Measurements from ENCODE around the gene COL1A1. TPM values are rescaled to one million over a fixed set of nuclear protein-coding genes. Genes with fewer than 3 reads are reported as not detected.
A peak's percentile ranks its signal among the peaks of the same experiment; 100 is the strongest.

The COL1A1 gene
- total and polyA plus RNA-seq, 2 of the 13 experiments (the other 11 are each of a cell fraction or from before 2014, with no cell fraction given) = 0.05 TPM; not detected in 1

GRCh38 chr17:50151937-50152547, 49.4 kb downstream of the COL1A1 start (continued):
- TF ChIP-seq RXRA (CRISPR knock-in tag; IDR thresholded peaks at IDR 0.05) (peak; percentile 44; the same call in 1 of the 2 replicates), IRF1 (CRISPR knock-in tag; IDR thresholded peaks at IDR 0.05; ENCODE audit: low read depth) (no peak), ZBTB1 (CRISPR knock-in tag; IDR thresholded peaks at IDR 0.05; ENCODE audit: borderline replicate concordance) (no peak), ZNF781 (CRISPR knock-in tag; IDR thresholded peaks at IDR 0.05; ENCODE audit: borderline replicate concordance, not compliant biosample characterization) (no peak), BRCA1 (CRISPR knock-in tag; IDR thresholded peaks at IDR 0.05) (no peak), ZNF775 (CRISPR knock-in tag; IDR thresholded peaks at IDR 0.05; ENCODE audit: borderline replicate concordance) (0 out of 2 replicates have a peak, but pooled peaks have one; percentile 32), ZBTB33 (CRISPR knock-in tag; IDR thresholded peaks at IDR 0.05) (peak; percentile 25; the same call in 1 of the 2 replicates), XRCC5 (optimal IDR thresholded peaks at IDR 0.05; ENCODE audit: low read length) (peak; percentile 95), ZNF556 (CRISPR knock-in tag; IDR thresholded peaks at IDR 0.05; ENCODE audit: borderline replicate concordance) (peak; percentile 81; the same call in 1 of the 2 replicates), ZNF616 (CRISPR knock-in tag; IDR thresholded peaks at IDR 0.05; ENCODE audit: low read depth) (no peak), SNRNP70 (IDR thresholded peaks at IDR 0.05; ENCODE audit: low read depth, low read length) (no peak), TOPORS (CRISPR knock-in tag; IDR thresholded peaks at IDR 0.05) (no peak), EZH2 (conservative IDR thresholded peaks at IDR 0.05; ENCODE audit: low read depth, low read length) (no peak), ZNF788 (CRISPR knock-in tag; IDR thresholded peaks at IDR 0.05; ENCODE audit: borderline replicate concordance) (peak; percentile 62), MEIS1 (CRISPR knock-in tag; IDR thresholded peaks at IDR 0.05; ENCODE audit: borderline replicate concordance) (peak; percentile 38; the same call in 1 of the 2 replicates), SP2 (CRISPR knock-in tag; IDR thresholded peaks at IDR 0.05) (peak; percentile 36; the same call in 1 of the 2 replicates), BCLAF1 (IDR thresholded peaks at IDR 0.05) (no peak), ZNF30 (CRISPR knock-in tag; IDR thresholded peaks at IDR 0.05) (no peak), ZFP1 (CRISPR knock-in tag; IDR thresholded peaks at IDR 0.05) (peak; percentile 36; the same call in 1 of the 2 replicates)
- TF ChIP-seq, protein P1, sequence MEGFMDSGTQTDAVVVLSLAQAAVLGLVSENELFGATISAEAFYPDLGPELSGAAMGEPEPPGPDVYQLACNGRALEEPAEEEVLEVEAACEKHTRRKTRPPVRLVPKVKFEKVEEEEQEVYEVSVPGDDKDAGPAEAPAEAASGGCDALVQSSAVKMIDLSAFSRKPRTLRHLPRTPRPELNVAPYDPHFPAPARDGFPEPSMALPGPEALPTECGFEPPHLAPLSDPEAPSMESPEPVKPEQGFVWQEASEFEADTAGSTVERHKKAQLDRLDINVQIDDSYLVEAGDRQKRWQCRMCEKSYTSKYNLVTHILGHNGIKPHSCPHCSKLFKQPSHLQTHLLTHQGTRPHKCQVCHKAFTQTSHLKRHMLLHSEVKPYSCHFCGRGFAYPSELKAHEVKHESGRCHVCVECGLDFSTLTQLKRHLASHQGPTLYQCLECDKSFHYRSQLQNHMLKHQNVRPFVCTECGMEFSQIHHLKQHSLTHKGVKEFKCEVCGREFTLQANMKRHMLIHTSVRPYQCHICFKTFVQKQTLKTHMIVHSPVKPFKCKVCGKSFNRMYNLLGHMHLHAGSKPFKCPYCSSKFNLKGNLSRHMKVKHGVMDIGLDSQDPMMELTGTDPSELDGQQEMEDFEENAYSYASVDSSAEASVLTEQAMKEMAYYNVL (CRISPR knock-in tag; IDR thresholded peaks at IDR 0.05; ENCODE audit: borderline replicate concordance) = peak; percentile 82; the same call in 1 of the 2 replicates
- TF ChIP-seq, protein P2, sequence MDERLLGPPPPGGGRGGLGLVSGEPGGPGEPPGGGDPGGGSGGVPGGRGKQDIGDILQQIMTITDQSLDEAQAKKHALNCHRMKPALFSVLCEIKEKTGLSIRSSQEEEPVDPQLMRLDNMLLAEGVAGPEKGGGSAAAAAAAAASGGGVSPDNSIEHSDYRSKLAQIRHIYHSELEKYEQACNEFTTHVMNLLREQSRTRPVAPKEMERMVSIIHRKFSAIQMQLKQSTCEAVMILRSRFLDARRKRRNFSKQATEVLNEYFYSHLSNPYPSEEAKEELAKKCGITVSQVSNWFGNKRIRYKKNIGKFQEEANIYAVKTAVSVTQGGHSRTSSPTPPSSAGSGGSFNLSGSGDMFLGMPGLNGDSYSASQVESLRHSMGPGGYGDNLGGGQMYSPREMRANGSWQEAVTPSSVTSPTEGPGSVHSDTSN (CRISPR knock-in tag; IDR thresholded peaks at IDR 0.05) = no peak
